Measurements from ENCODE around the gene PPP4R1.
A peak's percentile ranks its signal among the peaks of the same experiment; 100 is the strongest.

Gene PPP4R1

DNA sequence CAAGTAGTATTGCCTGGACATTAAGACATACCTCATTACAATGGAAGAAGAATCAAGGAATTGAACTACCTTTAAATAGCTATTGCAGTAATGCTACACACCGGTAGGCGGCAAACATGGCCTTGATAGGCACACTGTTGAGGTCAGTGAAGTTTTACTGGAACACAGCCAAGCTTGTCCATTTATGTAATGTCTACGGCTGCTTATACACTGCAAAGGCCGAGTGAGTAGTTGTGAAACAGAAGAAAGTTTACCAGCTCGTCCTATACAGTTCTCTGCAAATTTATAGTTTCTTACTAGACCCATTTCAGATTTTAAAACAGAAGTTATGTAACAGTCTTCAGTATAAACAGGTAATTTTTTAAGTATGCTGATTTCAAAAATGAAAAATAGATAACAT lies 38.8 kb downstream of the PPP4R1 start:
- H3K4me3 ChIP-seq (ENCODE audit: low read depth, low read length) = no peak overlapping the region
- TF ChIP-seq, protein P1, sequence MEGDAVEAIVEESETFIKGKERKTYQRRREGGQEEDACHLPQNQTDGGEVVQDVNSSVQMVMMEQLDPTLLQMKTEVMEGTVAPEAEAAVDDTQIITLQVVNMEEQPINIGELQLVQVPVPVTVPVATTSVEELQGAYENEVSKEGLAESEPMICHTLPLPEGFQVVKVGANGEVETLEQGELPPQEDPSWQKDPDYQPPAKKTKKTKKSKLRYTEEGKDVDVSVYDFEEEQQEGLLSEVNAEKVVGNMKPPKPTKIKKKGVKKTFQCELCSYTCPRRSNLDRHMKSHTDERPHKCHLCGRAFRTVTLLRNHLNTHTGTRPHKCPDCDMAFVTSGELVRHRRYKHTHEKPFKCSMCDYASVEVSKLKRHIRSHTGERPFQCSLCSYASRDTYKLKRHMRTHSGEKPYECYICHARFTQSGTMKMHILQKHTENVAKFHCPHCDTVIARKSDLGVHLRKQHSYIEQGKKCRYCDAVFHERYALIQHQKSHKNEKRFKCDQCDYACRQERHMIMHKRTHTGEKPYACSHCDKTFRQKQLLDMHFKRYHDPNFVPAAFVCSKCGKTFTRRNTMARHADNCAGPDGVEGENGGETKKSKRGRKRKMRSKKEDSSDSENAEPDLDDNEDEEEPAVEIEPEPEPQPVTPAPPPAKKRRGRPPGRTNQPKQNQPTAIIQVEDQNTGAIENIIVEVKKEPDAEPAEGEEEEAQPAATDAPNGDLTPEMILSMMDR (IDR thresholded peaks at IDR 0.05; ENCODE audit: insufficient read depth, low read length, missing control alignments) = peak; percentile 75
- ChIA-PET CTCF (interaction anchor here (0.5 to 4.1 kb wide), 28 partner anchors 10 to 435 kb away, joined by 3 to 66 read pairs (median 4); no protein-coding TSS in a partner anchor), POLR2A (no interaction called here)
- DNase-seq (ENCODE audit: low read depth, low spot score) = peak; percentile 77

GRCh38 chr18:9574473-9575115 lies 39.8 kb downstream of the PPP4R1 start:
- DNase-seq (ENCODE audit: low read depth, low spot score) = no peak
- CTCF ChIA-PET = interaction anchor here (1.0 to 4.1 kb wide), 17 partner anchors 10 to 377 kb away, joined by 3 to 66 read pairs (median 5); no protein-coding TSS in a partner anchor
- POLR2A ChIA-PET = no interaction called here
- TF ChIP-seq, protein P1 (IDR thresholded peaks at IDR 0.05; ENCODE audit: insufficient read depth, low read length, missing control alignments) = no peak
- no peak overlapping the region for H3K4me3 ChIP-seq (ENCODE audit: low read depth, low read length)

DNA sequence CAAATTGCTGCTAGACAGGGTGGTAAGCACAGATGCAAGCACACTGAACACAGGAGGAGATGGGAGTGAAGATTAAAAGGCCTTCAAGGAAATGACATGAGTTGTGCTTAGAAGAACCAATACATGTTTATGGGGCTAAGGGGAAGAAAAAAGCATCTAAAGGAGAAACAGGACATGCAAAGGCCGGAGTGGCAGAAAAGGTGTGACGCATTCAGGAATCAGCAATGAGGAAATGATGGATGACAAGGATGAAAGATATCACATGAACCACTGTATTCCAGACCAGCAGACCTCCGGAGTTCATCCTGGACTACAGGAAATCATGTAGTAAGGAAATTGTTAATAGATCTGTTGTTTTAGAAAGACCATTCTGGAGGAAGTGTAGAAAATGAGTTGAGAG lies 42.8 kb downstream of the PPP4R1 start:
- TF ChIP-seq, protein P1 (IDR thresholded peaks at IDR 0.05; ENCODE audit: insufficient read depth, low read length, missing control alignments) = no peak
- CTCF ChIA-PET = no interaction called here
- no peak for DNase-seq (ENCODE audit: low read depth, low spot score)
- no peak overlapping the region for H3K4me3 ChIP-seq (ENCODE audit: low read depth, low read length)
- POLR2A ChIA-PET = no interaction called here

GRCh38 chr18:9570255-9570654 lies 44.1 kb downstream of the PPP4R1 start:
- TF ChIP-seq, protein P1 (IDR thresholded peaks at IDR 0.05; ENCODE audit: insufficient read depth, low read length, missing control alignments) = no peak
- H3K4me3 ChIP-seq (ENCODE audit: low read depth, low read length) = no peak overlapping the region
- ChIA-PET CTCF (no interaction called here), POLR2A (interaction anchor here (1.0 kb wide), 1 partner anchor 9 kb away, joined by 3 read pairs; no protein-coding TSS in a partner anchor)
- no peak for DNase-seq (ENCODE audit: low read depth, low spot score)

DNA sequence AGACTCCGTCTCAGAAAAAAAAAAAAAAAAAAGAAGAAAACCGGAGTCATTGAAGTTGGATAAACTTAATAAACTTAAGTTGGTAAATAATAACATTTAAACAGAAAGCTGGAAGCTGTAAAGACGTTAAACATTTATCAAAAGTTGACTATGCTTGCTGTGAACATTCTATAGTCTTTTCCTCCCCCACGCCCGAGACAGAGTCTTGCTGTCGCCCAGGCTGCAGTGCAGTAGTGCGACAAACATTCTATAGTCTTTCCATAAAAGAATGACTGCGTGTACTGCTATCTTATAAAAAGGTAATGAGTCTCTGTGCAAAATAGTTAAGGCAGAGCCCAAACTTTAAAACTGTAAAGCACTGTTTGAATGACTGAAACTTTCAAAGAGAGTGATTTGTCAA lies 45.2 kb downstream of the PPP4R1 start:
- TF ChIP-seq, protein P1 (IDR thresholded peaks at IDR 0.05; ENCODE audit: insufficient read depth, low read length, missing control alignments) = no peak
- ChIA-PET POLR2A (interaction anchor here (1.0 kb wide), 1 partner anchor 8 kb away, joined by 3 read pairs; no protein-coding TSS in a partner anchor), CTCF (interaction anchor here (1.2 to 9.7 kb wide), 2 partner anchors 6 to 16 kb away, joined by 3 to 66 read pairs; no protein-coding TSS in a partner anchor)
- no peak overlapping the region for H3K4me3 ChIP-seq (ENCODE audit: low read depth, low read length)
- no peak for DNase-seq (ENCODE audit: low read depth, low spot score)

- CTCF ChIA-PET = interaction anchor here (0.6 to 9.7 kb wide), 5 partner anchors 7 to 336 kb away, joined by 3 to 66 read pairs (median 5); no protein-coding TSS in a partner anchor
- TF ChIP-seq, protein P1 (IDR thresholded peaks at IDR 0.05; ENCODE audit: insufficient read depth, low read length, missing control alignments) = no peak
- no peak for DNase-seq (ENCODE audit: low read depth, low spot score)
- no peak overlapping the region for H3K4me3 ChIP-seq (ENCODE audit: low read depth, low read length)
- POLR2A ChIA-PET = no interaction called here
Observed at GRCh38 chr18:9568186-9568585, 46.2 kb downstream of the PPP4R1 start.

All from AG04449 (cell line).